Progenitor cell of endocrine pancreas (in vitro differentiated cells): ENCODE measurements around the gene SORCS2. TPM values are rescaled to one million over a fixed set of nuclear protein-coding genes. Genes with fewer than 3 reads are reported as not detected.

Experiments
- DNase-seq: peaks from one replicate; pipeline ENCODE4 v3.0.0; 2021; ENCODE audit warnings: low spot score; ENCODE audit not compliant: unreplicated experiment
- H3K27ac Mint-ChIP-seq: 2 replicates; pipeline ENCODE4 v1.8.0; 2021; ENCODE audit warnings: mild to moderate bottlenecking, moderate library complexity, mixed read lengths
- H3K27me3 Mint-ChIP-seq: 2 replicates; pipeline ENCODE4 v1.8.0; 2021; ENCODE audit warnings: mixed read lengths
- H3K36me3 Mint-ChIP-seq: 2 replicates; pipeline ENCODE4 v1.8.0; 2022; ENCODE audit warnings: mixed read lengths; ENCODE audit not compliant: insufficient read depth
- H3K4me1 Mint-ChIP-seq: 2 replicates; pipeline ENCODE4 v1.8.0; 2021; ENCODE audit warnings: low read depth, mixed read lengths
- H3K4me3 Mint-ChIP-seq: 2 replicates; pipeline ENCODE4 v1.8.0; 2021; ENCODE audit warnings: low read depth, mild to moderate bottlenecking, moderate library complexity, mixed read lengths
- H3K9me3 Mint-ChIP-seq: 2 replicates; pipeline ENCODE4 v1.8.0; 2021; ENCODE audit warnings: low read depth, mixed read lengths
- CTCF ChIP-seq: fragments of 200-600 bp; sonication (generic); IDR thresholded peaks from one replicate; pipeline ENCODE4 v1.5.0; 2021; ENCODE audit warnings: antibody characterized with exemption, mild to moderate bottlenecking; ENCODE audit not compliant: unreplicated experiment
- total RNA-seq: library from RNA; stranded (reverse); gene quantifications from 2 replicates; pipeline ENCODE4 v1.2.1, GENCODE V29; 2021

SORCS2 gene
- total RNA-seq, 1 donor from 2014 or later: 2.2 TPM

DNA sequence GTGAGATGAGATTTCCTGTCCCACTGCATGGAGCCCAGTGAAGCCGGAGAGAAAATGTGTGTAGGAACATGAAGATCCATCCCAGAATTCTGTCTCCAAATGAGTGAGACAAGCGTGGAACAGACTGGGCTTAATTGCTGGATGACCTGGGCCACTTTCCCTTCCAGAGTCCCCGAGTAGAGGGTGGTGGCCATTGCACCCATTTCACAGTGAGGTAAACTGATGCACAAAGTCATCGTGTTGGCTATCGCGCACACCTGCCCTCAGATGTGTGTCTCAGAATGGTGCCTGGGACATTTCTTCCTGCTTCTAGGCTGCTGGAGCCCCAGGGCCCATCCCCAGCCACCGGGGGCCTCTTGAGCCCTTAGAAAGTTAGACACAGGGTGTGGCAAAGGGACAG, 285.4 kb downstream of the SORCS2 start:
- Mint-ChIP-seq H3K27me3 (peaks cover 4% of the 10 kb centered on the region), H3K9me3 (peaks cover 3% of the 10 kb centered on the region)
- TF ChIP-seq CTCF: no peak

DNA sequence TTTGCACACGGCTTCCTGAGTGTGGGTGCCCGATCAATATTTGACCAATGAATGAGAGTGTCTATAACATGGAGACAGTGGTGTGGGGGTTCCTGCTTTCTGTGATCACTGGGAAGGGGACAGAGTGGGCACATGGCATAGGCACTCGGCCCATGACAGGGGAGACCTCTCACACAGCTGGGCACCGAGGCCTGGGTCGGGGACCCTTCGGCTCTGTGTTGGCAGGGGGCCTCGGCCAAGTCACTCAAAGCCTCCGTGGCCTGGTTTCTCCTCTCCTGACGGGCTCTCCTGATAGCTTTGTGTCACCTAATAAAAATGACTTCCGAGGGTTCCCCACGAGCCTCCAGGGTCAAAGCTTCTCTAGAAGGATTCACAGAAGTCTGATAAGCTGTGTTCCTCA, 286.3 kb downstream of the SORCS2 start:
- Mint-ChIP-seq H3K27ac (no peak overlapping the region), H3K36me3 (no peaks in the 10 kb centered on the region), H3K4me3 (no peak overlapping the region), H3K4me1 (peaks cover 8% of the 10 kb centered on the region), H3K27me3 (no peaks in the 10 kb centered on the region), H3K9me3 (peaks cover 3% of the 10 kb centered on the region)
- TF ChIP-seq CTCF: no peak
- DNase-seq: no peak

More for the DNA sequence above, 285.4 kb downstream of the SORCS2 start:
- Mint-ChIP-seq H3K4me3 (no peak overlapping the region), H3K27ac (no peak overlapping the region), H3K4me1 (peaks cover 12% of the 10 kb centered on the region), H3K36me3 (no peaks in the 10 kb centered on the region)
- DNase-seq: no peak

DNA sequence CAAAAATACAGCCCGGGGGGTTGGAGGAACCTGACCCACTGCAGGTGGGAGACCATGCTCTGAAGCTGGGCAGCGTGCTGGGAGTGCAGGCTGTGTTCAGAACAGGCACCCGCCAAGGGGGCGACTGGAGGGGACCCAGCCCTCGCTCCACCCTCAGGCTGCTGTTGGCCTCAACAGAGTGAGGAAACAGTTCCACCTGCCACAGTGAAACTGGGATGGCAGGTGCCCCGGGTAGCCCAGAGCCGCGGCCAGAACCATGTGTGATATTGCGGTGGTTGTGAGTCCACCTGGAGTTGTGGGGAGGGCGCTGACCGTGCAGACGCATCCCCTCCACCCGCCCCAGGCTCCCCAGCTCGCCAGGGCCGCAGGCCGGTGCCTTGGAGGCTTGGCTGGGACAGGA, 288.1 kb downstream of the SORCS2 start:
- no peak for TF ChIP-seq CTCF
- Mint-ChIP-seq H3K9me3 (peaks cover 3% of the 10 kb centered on the region), H3K27me3 (peaks cover 8% of the 10 kb centered on the region), H3K27ac (no peak overlapping the region), H3K4me1 (peaks cover 9% of the 10 kb centered on the region), H3K36me3 (no peaks in the 10 kb centered on the region), H3K4me3 (no peak overlapping the region)
- DNase-seq: no peak

GRCh38 chr4:7481227-7481626, 288.9 kb downstream of the SORCS2 start:
- Mint-ChIP-seq H3K36me3 (no peaks in the 10 kb centered on the region), H3K27me3 (peaks cover 8% of the 10 kb centered on the region), H3K27ac (no peak overlapping the region), H3K4me1 (peaks cover 9% of the 10 kb centered on the region), H3K9me3 (peaks cover 3% of the 10 kb centered on the region), H3K4me3 (no peak overlapping the region)
- DNase-seq: no peak
- no peak for TF ChIP-seq CTCF

DNA sequence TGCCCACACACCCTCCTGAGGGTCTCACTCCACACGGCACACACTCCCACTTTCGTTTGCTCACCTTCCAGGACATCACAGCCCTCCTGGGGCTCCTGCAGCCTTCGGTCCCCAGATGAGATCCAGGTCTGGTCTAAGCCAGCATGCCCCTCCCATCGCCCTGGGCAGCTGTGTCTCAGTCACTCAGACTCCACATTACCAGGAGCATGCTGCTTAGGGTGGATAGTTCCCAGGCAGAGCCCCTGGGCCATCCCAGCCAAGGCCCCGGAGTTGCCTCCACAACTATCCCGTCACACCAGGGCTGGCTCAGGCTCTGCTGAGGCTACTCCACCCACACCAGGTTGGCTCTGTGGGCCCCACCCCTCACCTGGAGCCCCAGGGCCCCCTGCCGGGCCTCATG, 292.8 kb downstream of the SORCS2 start:
- Mint-ChIP-seq H3K4me1 (peaks cover 1% of the 10 kb centered on the region), H3K27ac (no peak overlapping the region), H3K4me3 (no peak overlapping the region), H3K27me3 (peaks cover 35% of the 10 kb centered on the region), H3K9me3 (peaks cover 3% of the 10 kb centered on the region), H3K36me3 (no peaks in the 10 kb centered on the region)
- no peak for TF ChIP-seq CTCF
- no peak for DNase-seq
